DND-41 (cell line): ENCODE measurements around the gene FLNB.

ENCODE experiments used
- ATAC-seq: fragments of 200-7000 bp; cut with Tn5 transposase; 3 replicates; pipeline ENCODE4 v1.9.1; 2021; ENCODE audit warnings: low read depth; ENCODE audit not compliant: insufficient read depth
- DNase-seq: peaks from one replicate; pipeline ENCODE4 v3.0.0-alpha.2; 2020
- H2AFZ ChIP-seq: 2 replicates; pipeline ENCODE4 v1.6.0; 2012; ENCODE audit warnings: low read depth, low read length
- H3K27ac ChIP-seq: 2 replicates; pipeline ENCODE4 v1.5.1; 2012; ENCODE audit warnings: low read length, inconsistent platforms
- H3K27me3 ChIP-seq: fragments of 200-600 bp; sonication (generic); 2 replicates; pipeline ENCODE4 v1.6.0; 2012; ENCODE audit warnings: low read length, mild to moderate bottlenecking, inconsistent platforms; ENCODE audit not compliant: insufficient read depth, poor library complexity
- H3K36me3 ChIP-seq: 2 replicates; pipeline ENCODE4 v1.5.1; 2012; ENCODE audit warnings: low read length, inconsistent platforms; ENCODE audit not compliant: insufficient read depth
- H3K4me1 ChIP-seq: 2 replicates; pipeline ENCODE4 v1.5.1; 2012; ENCODE audit warnings: mild to moderate bottlenecking, low read length; ENCODE audit not compliant: insufficient read depth
- H3K4me2 ChIP-seq: 2 replicates; pipeline ENCODE4 v1.6.0; 2012; ENCODE audit warnings: mild to moderate bottlenecking, moderate library complexity, low read length, inconsistent platforms; ENCODE audit not compliant: insufficient read depth
- H3K4me3 ChIP-seq, 2 experiments: fragments of 200-600 bp in 1 of 2; shearing (Covaris generic) in 1 of 2; 2 replicates each; pipeline ENCODE4 v1.5.1; 2012 to 2016; ENCODE audit warnings: inconsistent platforms in 2 of 2, low read length in 2 of 2, mild to moderate bottlenecking in 2 of 2, low read depth in 1 of 2, moderate library complexity in 1 of 2
- H3K79me2 ChIP-seq: 2 replicates; pipeline ENCODE4 v1.6.0; 2012; ENCODE audit warnings: low read length, inconsistent platforms; ENCODE audit not compliant: insufficient read depth
- H3K9ac ChIP-seq: 2 replicates; pipeline ENCODE4 v1.6.0; 2012; ENCODE audit warnings: low read depth, mild to moderate bottlenecking, inconsistent platforms, low read length, moderate library complexity
- H3K9me3 ChIP-seq: 2 replicates; pipeline ENCODE4 v1.5.1; 2012; ENCODE audit warnings: low read length, moderate library complexity, mild to moderate bottlenecking, inconsistent platforms; ENCODE audit not compliant: insufficient read depth, severe bottlenecking
- H4K20me1 ChIP-seq: 2 replicates; pipeline ENCODE4 v1.6.0; 2012; ENCODE audit warnings: low read length; ENCODE audit not compliant: insufficient read depth
- EZH2 ChIP-seq: IDR thresholded peaks from 3 replicates; pipeline ENCODE4 v1.6.1; 2012; ENCODE audit warnings: borderline replicate concordance, low read depth, mild to moderate bottlenecking, moderate library complexity, low read length, inconsistent platforms; ENCODE audit not compliant: severe bottlenecking
- TF ChIP-seq, protein P1 (sequence below): IDR thresholded peaks from 2 replicates; pipeline ENCODE4 v1.5.1; 2012; ENCODE audit warnings: borderline replicate concordance, low read length, moderate library complexity, mild to moderate bottlenecking; ENCODE audit not compliant: poor library complexity, severe bottlenecking; ENCODE audit errors: extremely low read depth

Gene FLNB

DNA sequence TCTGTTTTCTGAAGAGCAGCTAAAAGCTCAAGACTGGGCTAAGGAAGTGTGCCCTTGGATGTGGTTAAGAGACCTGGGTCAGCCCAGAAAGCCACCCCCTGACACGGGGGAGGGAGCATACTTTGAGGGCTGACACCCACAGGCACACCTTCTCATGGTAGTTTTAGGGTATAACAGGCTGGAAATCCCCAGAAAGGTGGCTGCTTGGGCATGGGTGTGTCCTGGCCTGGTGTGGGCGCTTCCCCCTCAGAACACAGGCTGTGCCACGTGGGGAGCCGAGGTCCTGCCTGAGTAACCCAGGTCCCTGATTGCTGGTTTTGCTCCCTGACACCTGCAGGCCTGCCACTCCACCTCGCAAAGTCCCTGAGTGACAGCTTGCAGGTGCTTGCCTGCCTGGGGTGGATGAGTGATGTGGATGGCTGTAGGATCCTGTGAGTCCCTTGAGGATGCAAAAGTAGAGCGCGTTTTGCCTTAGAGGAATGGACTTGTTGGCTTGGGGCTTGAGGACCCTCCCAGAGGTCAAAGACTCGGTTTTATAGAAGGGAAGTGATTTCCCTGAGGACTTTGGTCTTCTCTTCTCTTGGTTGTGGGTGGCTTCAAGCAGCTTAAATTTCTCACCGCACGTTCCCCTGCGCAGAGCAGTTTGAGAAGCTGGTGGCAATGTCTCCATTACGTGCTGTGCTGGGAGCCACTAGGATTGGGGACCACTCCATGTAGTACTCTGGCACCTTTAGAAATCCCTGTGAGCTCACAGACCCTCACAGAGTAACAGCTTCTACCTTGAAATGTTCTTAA lies 108.1 kb downstream of the FLNB start:
- no peak for TF ChIP-seq EZH2
- TF ChIP-seq, protein P1, sequence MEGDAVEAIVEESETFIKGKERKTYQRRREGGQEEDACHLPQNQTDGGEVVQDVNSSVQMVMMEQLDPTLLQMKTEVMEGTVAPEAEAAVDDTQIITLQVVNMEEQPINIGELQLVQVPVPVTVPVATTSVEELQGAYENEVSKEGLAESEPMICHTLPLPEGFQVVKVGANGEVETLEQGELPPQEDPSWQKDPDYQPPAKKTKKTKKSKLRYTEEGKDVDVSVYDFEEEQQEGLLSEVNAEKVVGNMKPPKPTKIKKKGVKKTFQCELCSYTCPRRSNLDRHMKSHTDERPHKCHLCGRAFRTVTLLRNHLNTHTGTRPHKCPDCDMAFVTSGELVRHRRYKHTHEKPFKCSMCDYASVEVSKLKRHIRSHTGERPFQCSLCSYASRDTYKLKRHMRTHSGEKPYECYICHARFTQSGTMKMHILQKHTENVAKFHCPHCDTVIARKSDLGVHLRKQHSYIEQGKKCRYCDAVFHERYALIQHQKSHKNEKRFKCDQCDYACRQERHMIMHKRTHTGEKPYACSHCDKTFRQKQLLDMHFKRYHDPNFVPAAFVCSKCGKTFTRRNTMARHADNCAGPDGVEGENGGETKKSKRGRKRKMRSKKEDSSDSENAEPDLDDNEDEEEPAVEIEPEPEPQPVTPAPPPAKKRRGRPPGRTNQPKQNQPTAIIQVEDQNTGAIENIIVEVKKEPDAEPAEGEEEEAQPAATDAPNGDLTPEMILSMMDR: no peak
- peak; percentile 88 for ATAC-seq

DNA sequence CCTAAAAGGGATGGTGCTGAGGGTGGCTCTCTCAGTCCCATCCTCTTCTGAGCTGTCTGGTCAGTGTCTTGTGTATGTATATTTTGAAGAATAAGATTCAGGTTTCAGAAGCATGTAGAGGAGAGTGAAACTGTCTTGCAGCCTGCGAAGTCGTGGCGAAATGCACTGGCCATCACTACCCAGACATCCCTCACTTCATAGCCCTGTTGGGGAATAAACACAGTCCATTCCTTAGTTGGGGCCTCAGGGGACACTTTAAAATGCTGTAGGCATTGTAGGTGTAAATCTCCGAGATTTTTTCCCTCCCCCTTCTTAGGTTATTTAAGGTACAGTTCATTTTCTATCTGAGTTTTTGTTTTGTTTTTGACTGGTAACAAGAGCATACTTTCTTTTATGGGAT lies 108.8 kb downstream of the FLNB start:
- DNase-seq (no peak), ATAC-seq (no peak)
- H3K4me2 ChIP-seq: no peak overlapping the region
- no peak overlapping the region for H3K9ac ChIP-seq
- H3K27ac ChIP-seq: no peak overlapping the region
- no peaks in the 10 kb centered on the region for H4K20me1 ChIP-seq
- no peaks in the 10 kb centered on the region for H3K27me3 ChIP-seq
- TF ChIP-seq, protein P1: no peak
- TF ChIP-seq EZH2: no peak
- no peaks in the 10 kb centered on the region for H3K9me3 ChIP-seq
- H3K4me3 ChIP-seq: no peak overlapping the region
- no peaks in the 10 kb centered on the region for H3K79me2 ChIP-seq
- H3K4me1 ChIP-seq: no peaks in the 10 kb centered on the region
- H3K36me3 ChIP-seq: peaks cover 93% of the 10 kb centered on the region
- no peak overlapping the region for H2AFZ ChIP-seq

More for the DNA sequence above, 108.1 kb downstream of the FLNB start:
- no peaks in the 10 kb centered on the region for H3K79me2 ChIP-seq
- no peak overlapping the region for H2AFZ ChIP-seq
- DNase-seq: peak; percentile 57
- H3K27me3 ChIP-seq: no peaks in the 10 kb centered on the region
- no peaks in the 10 kb centered on the region for H3K9me3 ChIP-seq
- no peaks in the 10 kb centered on the region for H4K20me1 ChIP-seq
- H3K27ac ChIP-seq: 0 out of 2 replicates have a peak overlapping the region, but pooled peaks have one; percentile 9
- no peaks in the 10 kb centered on the region for H3K4me1 ChIP-seq
- peaks cover 95% of the 10 kb centered on the region for H3K36me3 ChIP-seq
- no peak overlapping the region for H3K4me2 ChIP-seq
- H3K9ac ChIP-seq: no peak overlapping the region
- H3K4me3 ChIP-seq: no peak overlapping the region

DNA sequence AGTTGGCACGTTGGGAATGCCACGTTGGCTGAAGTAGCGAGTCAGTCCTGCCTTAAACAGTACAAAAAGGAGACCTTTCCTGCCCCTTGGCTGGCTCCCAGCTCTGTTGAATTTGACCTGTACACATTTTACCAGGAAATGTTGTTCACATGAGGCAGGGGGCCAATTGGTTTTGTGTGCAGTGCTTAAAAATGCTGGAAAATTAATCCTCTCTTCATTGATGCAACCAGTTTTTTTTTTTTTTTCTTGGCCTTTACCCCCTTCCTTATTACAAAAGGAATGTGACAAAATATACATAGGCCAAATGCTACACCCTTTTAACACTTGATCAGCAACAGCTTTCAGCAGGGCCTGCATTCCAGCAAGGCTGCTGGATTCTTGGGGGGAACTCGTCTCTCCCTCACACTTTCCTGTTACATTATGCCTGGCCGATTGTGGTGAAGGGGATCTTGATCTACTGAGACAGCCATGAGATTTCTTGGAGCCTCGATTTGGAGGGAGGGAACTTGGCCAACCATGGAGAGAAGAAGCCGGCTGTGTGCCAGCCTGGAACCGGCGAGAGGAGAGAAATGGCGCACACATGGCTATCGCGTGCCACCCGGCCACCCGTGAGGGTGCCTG lies 109.4 kb downstream of the FLNB start:
- H3K4me1 ChIP-seq: no peaks in the 10 kb centered on the region
- H3K79me2 ChIP-seq: no peaks in the 10 kb centered on the region
- no peak overlapping the region for H3K4me2 ChIP-seq
- H3K9me3 ChIP-seq: no peaks in the 10 kb centered on the region
- no peak overlapping the region for H3K27ac ChIP-seq
- ATAC-seq: no peak
- no peak for DNase-seq
- no peak overlapping the region for H3K9ac ChIP-seq
- no peak overlapping the region for H2AFZ ChIP-seq
- TF ChIP-seq EZH2: no peak
- TF ChIP-seq, protein P1: no peak
- H3K36me3 ChIP-seq: peaks cover 89% of the 10 kb centered on the region
- H3K4me3 ChIP-seq: no peak overlapping the region
- H4K20me1 ChIP-seq: no peaks in the 10 kb centered on the region
- H3K27me3 ChIP-seq: no peaks in the 10 kb centered on the region
